ENCODE results near the gene MAGEA4. TPM values are rescaled to one million over a fixed set of nuclear protein-coding genes. Genes with fewer than 3 reads are reported as not detected.
"Not testable (repeated sequence)": the region's sequence is repeated elsewhere in the genome, so short reads cannot be mapped to it uniquely, and the experiment has no call there.

The MAGEA4 gene
- total RNA-seq, result not detected in 2 replicates

- no peak for DNase-seq (ENCODE audit: low read depth in 2 of 2)
These were observed at the start of gene MAGEA4 for GRCh38 chrX:151912780-151913179. MAGEA4 (plus strand) TSS chrX:151912889; CDS start chrX:151923665, 10,776 bp downstream.

- DNase-seq (ENCODE audit: low read depth in 2 of 2), result peak; percentile 72 to 91
These were observed 42.1 kb upstream of the MAGEA4 start for GRCh38 chrX:151870602-151871001.

GRCh38 chrX:151871244-151871643 lies 41.4 kb upstream of the MAGEA4 start:
- peak; percentile 19 to 27 for DNase-seq (ENCODE audit: low read depth in 2 of 2)

- DNase-seq (ENCODE audit: low read depth in 2 of 2), result peak in 1 of 2 donors; percentile 25
These were observed 39.6 kb upstream of the MAGEA4 start for GRCh38 chrX:151873096-151873495.

DNA sequence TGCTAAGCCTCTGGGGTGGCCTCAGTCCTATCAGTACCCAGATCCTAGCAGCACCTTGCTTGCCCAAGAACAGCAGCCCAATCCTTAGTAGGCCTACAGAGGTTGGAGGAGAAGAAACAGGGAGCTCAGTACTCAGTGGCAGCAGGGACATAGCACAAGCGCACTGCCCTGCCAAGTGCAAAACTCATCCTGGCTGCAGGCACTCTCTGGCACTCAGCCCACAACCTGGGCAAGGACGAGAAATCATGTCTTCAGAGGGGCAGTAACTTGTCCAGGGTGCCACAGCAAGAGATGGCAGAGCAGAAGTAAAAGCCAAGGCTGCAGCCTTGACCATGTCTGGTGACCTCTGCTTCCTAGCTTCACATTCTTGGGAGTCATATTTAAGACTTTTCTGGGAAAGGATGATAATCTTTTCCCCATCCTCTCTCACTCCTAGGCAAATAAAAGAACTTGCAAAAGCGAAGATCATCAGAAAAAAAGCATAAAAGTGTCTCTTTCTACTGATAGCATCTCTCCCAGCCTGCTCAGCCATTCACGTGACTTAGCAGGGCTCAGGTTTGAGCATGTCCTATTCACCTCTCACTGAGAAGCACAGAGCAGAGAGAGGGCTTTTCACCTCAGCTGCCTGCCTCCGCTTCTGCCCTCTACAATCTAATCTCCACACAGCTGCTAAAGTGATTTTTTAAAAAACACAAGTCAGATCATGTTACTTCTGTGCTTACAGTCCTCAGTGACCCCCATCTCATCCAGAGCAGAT lies 37.2 kb upstream of the MAGEA4 start:
- DNase-seq (ENCODE audit: low read depth in 2 of 2), result no peak

DNA sequence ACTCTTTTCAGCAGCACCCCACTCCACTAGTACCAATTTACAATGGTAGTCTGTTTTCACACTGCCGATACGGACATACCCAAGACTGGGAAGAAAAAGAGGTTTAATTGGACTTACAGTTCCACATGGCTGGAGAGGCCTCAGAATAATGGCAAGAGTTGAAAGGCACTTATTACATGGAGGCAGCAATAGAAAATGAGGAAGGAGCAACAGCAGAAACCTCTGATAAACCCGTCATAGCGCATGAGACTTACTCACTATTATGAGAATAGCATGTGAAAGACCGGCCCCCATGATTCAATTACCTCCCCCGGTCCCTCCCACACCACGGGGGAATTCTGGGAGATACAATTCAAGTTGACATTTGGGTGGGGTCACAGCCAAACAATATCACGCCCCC lies 34.1 kb upstream of the MAGEA4 start:
- peak in 1 of 2 donors; percentile 9 for DNase-seq (ENCODE audit: low read depth in 2 of 2)

DNA sequence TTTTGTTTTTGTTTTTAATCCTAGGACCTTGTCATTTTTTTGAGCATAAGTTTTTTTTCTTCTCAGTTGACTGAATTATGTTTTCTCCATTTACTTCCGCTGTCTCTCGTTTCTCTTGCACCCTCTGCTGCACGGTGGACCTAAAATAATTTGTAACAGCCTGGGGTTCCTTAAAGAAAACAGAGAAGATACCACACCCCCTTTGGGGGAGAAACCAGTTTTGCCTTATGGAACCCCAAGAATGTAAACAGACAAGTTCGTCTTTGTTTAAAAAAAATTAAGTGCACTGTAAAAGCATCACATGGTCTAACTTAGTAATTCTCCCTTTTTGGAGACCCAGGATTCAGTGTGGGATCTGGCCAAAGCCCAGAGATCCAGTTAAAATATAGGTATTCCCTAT lies 32.8 kb upstream of the MAGEA4 start:
- no peak for DNase-seq (ENCODE audit: low read depth in 2 of 2)

- no peak for DNase-seq (ENCODE audit: low read depth in 2 of 2)
These were observed 31.8 kb upstream of the MAGEA4 start for GRCh38 chrX:151880895-151881294.

GRCh38 chrX:151889421-151889820 lies 23.3 kb upstream of the MAGEA4 start:
- no peak for DNase-seq (ENCODE audit: low read depth in 2 of 2)

GRCh38 chrX:151896734-151897474 lies 15.8 kb upstream of the MAGEA4 start:
- DNase-seq (ENCODE audit: low read depth in 2 of 2), result peak in 1 of 2 donors; percentile 29

DNA sequence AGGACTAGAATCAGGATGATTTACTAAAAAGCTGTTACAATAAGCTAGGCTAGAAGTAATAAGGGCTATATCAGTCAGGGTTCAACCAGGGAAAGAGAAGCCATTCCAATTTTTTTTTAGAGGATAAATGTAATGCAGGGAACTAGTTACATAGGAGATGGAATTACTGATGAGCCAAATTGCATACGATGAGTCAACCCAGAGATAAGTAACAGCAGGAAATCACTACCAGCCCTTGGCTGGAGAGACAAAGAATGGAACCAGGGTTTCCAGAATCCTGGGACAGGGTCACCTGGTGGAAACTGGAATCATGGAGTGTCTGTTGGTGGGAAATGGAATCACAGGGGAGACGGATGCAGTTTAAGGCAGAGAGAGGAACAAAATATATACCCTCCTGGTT lies 13.1 kb upstream of the MAGEA4 start:
- DNase-seq (ENCODE audit: low read depth in 2 of 2), result peak in 1 of 2 donors; percentile 49

GRCh38 chrX:151901826-151902225 lies 10.9 kb upstream of the MAGEA4 start:
- DNase-seq (ENCODE audit: low read depth in 2 of 2), result no peak

DNA sequence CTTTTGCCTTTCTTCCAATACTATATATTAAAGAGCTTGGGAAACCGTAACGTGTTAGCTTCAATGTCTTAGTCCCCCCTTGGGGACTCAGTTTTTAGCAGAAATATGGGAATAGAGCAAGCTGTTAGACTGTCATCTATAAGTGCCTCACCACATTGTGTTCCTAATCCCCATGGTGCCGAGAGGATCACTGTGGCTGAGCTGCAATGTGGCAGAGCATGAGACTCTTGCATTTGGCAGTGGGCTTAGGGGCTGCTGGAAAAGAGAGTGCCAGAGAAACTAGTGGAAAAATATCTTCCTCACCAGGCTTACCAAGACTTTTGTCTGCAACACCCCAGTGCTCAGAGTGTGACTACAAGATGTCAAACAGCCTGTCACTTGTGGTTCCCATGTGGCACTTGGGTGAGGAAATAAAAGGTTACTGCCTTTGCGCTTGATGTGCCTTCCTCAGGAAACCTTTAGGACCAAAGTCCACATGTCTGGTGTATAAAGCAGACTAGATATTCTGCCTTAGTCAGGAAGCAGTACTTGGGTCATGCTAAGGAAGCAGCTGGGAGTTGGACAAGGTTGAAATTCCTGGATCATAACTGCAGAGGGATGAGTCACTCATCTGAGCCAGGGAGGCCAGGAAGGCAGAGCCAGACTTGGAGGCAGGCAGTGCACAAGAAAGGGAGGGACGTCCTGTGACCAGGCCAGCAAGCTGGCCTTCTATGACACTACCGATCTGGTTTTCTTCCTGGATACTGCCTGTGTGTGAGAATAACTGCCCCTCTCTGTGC lies 9.7 kb upstream of the MAGEA4 start:
- DNase-seq (ENCODE audit: low read depth in 2 of 2), result peak; percentile 79 to 93

DNA sequence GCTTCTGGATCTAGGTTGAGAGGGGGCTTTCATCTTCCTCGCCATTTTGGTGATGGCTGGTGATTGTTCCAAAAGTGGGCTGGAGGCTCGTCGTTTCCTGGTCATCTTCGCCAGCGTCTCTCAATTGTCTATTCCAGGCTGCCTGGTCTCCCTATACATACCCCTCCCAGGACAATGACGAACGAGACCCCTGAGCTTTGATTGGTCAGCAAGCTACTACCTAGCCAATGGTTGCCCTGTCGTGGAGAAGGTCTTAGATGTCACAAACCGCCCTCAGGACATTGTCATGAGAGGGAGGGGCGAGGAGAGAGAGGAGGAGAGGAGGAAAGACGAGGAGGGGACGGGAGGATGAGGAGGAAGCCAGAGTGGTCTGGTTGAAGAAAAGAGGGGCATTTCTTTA lies 7.7 kb upstream of the MAGEA4 start:
- no peak for DNase-seq (ENCODE audit: low read depth in 2 of 2)

GRCh38 chrX:151912221-151912620 lies 468 bp upstream of the MAGEA4 start:
- DNase-seq (ENCODE audit: low read depth in 2 of 2), result no peak

- not testable (repeated sequence) for DNase-seq (ENCODE audit: low read depth in 2 of 2)
These were observed 6.0 kb downstream of the MAGEA4 start for GRCh38 chrX:151918736-151919135.

DNA sequence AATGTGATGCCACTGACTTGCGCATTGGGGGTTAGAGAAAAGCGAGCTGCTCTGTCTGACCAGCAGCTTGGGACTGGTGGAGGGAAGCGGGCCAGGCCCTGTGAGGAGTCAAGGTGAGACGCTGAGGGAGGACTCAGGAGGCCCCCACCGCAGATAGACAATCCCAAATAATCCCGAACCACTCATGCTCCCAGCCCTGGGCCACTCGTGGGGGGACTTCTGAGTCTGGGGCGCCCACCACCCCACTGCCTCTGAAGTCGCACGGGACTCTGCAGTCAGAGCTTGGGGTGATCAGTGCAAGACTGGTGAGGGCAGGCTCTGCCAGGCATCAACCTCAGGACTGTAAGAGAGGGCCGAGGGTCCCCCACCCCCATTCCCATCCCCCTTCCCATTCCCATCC lies 6.9 kb downstream of the MAGEA4 start:
- DNase-seq (ENCODE audit: low read depth in 2 of 2), result no peak

- no peak for DNase-seq (ENCODE audit: low read depth in 2 of 2)
These were observed 7.4 kb downstream of the MAGEA4 start for GRCh38 chrX:151920101-151920500.

- DNase-seq (ENCODE audit: low read depth in 2 of 2), result no peak
These were observed 7.8 kb downstream of the MAGEA4 start for GRCh38 chrX:151920530-151920929.

DNA sequence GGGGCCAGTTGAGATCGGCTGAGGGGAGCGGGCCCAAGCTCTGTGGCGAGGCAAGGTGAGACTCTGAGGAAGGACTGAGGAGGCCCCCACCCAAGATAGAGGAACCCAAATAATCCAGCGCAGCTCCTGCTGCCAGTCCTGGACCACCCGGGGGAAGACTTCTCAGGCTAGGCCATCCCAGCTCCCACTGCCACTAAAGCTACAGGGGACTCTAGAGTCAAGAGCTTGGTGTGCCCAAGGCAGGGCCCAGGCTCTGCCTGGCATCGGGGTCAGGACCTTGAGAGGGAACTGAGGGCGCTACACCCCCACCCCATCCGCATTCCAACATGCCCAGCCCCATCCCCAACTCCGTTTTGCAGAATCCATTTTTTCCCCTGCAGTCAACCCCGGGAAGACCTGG lies 8.6 kb downstream of the MAGEA4 start:
- no peak for DNase-seq (ENCODE audit: low read depth in 2 of 2)

GRCh38 chrX:151921866-151922265 lies 9.2 kb downstream of the MAGEA4 start:
- no peak for DNase-seq (ENCODE audit: low read depth in 2 of 2)

- DNase-seq (ENCODE audit: low read depth in 2 of 2), result no peak
These were observed 10.0 kb downstream of the MAGEA4 start for GRCh38 chrX:151922692-151923091.

Measured in lung microvascular endothelial cell (primary cell).